ENCODE measurements around the gene LEF1.

GRCh38 chr4:108188770-108189169 lies 20.0 kb upstream of the LEF1 start:
- TF ChIP-seq, protein P1, sequence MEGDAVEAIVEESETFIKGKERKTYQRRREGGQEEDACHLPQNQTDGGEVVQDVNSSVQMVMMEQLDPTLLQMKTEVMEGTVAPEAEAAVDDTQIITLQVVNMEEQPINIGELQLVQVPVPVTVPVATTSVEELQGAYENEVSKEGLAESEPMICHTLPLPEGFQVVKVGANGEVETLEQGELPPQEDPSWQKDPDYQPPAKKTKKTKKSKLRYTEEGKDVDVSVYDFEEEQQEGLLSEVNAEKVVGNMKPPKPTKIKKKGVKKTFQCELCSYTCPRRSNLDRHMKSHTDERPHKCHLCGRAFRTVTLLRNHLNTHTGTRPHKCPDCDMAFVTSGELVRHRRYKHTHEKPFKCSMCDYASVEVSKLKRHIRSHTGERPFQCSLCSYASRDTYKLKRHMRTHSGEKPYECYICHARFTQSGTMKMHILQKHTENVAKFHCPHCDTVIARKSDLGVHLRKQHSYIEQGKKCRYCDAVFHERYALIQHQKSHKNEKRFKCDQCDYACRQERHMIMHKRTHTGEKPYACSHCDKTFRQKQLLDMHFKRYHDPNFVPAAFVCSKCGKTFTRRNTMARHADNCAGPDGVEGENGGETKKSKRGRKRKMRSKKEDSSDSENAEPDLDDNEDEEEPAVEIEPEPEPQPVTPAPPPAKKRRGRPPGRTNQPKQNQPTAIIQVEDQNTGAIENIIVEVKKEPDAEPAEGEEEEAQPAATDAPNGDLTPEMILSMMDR (conservative IDR thresholded peaks at IDR 0.05 in 1 of 2, IDR thresholded peaks at IDR 0.05 in 1 of 2; ENCODE audit: low read depth in 1 of 2, low read length in 2 of 2), result no peak
- no peak for TF ChIP-seq EZH2 (IDR thresholded peaks at IDR 0.05; ENCODE audit: low read length, missing control alignments)
